C4-2B (cell line): ENCODE data around the gene PANK3.

ENCODE experiments used
- ZFX ChIP-seq: fragments of 450-650 bp; IDR thresholded peaks from 2 replicates; pipeline ENCODE4 v1.6.1; 2017
- TF ChIP-seq, protein P1 (sequence below): fragments of 450-650 bp; conservative IDR thresholded peaks from 2 replicates; pipeline ENCODE4 v1.5.1; 2017; ENCODE audit warnings: mild to moderate bottlenecking

DNA sequence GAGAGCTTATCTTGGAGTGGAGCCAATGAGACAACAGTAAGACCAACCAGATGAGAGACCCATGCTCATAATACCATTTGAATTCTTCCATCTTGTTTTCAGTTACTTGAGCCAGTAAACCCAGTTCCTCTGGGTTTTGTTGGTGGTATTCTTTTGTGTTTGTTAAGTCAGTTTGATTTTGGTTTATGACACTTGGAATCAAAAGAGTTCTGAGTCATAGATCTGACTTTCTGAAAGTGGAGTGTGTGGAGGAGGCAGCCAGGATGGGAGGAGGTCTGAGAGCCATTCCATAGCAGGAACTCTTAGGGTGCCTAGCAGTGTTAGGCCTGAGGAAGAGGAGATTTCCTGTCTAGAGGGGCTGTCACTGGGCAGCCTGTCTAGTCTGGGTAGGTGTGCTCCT is 24.6 kb upstream of the PANK3 start:
- TF ChIP-seq, protein P1, sequence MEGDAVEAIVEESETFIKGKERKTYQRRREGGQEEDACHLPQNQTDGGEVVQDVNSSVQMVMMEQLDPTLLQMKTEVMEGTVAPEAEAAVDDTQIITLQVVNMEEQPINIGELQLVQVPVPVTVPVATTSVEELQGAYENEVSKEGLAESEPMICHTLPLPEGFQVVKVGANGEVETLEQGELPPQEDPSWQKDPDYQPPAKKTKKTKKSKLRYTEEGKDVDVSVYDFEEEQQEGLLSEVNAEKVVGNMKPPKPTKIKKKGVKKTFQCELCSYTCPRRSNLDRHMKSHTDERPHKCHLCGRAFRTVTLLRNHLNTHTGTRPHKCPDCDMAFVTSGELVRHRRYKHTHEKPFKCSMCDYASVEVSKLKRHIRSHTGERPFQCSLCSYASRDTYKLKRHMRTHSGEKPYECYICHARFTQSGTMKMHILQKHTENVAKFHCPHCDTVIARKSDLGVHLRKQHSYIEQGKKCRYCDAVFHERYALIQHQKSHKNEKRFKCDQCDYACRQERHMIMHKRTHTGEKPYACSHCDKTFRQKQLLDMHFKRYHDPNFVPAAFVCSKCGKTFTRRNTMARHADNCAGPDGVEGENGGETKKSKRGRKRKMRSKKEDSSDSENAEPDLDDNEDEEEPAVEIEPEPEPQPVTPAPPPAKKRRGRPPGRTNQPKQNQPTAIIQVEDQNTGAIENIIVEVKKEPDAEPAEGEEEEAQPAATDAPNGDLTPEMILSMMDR, result no peak
- TF ChIP-seq ZFX, result no peak
